ENCODE data around the gene SHOX. TPM values are rescaled to one million over a fixed set of nuclear protein-coding genes. Genes with fewer than 3 reads are reported as not detected.

SHOX gene
- 1 to 10 TPM in 2 of 4 donors, under 1 TPM in 2; 0.29 to 2.8 (median 0.89) TPM for total RNA-seq

DNA sequence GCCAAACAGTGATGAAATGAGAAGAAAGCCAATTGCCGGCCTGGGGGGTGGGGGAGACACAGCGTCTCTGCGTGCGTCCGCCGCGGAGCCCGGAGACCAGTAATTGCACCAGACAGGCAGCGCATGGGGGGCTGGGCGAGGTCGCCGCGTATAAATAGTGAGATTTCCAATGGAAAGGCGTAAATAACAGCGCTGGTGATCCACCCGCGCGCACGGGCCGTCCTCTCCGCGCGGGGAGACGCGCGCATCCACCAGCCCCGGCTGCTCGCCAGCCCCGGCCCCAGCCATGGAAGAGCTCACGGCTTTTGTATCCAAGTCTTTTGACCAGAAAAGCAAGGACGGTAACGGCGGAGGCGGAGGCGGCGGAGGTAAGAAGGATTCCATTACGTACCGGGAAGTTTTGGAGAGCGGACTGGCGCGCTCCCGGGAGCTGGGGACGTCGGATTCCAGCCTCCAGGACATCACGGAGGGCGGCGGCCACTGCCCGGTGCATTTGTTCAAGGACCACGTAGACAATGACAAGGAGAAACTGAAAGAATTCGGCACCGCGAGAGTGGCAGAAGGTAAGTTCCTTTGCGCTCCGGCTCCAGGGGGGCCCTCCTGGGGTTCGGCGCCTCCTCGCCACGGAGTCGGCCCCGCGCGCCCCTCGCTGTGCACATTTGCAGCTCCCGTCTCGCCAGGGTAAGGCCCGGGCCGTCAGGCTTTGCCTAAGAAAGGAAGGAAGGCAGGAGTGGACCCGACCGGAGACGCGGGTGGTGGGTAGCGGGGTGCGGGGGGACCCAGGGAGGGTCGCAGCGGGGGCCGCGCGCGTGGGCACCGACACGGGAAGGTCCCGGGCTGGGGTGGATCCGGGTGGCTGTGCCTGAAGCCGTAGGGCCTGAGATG, at the start of gene SHOX:
Gene SHOX, plus strand, starts transcription at position 180 of the 885 bp plus-strand sequence. Its CDS starts 107 bp downstream, at position 287.
- intact Hi-C loops (cut with DNase I; ENCODE audit: low total_unique reads) (no loop called here), in situ Hi-C loops (cut with MboI; ENCODE audit: low sequenced_read_pairs in 4 of 4) (no loop called here)
- Histone ChIP-seq H3K9me3 (no peaks in the 10 kb centered on the region), H3K4me3 (peak within 1 kb of the TSS in 3 of 4 donors; percentile 11 to 25 (median 13)), H3K27me3 (peaks cover 37 to 66% (median 65%) of the 10 kb centered on the region in 3 donors), H3K27ac (no peak within 1 kb of the TSS), H3K36me3 (no peaks in the 10 kb centered on the region), H3K4me1 (no peaks in the 10 kb centered on the region)
- ATAC-seq (no peak), DNase-seq (peak in 1 of 2 donors; percentile 40)
- peak in 1 of 2 donors; percentile 19 for TF ChIP-seq POLR2A (IDR thresholded peaks at IDR 0.05)
- TF ChIP-seq, protein P1, sequence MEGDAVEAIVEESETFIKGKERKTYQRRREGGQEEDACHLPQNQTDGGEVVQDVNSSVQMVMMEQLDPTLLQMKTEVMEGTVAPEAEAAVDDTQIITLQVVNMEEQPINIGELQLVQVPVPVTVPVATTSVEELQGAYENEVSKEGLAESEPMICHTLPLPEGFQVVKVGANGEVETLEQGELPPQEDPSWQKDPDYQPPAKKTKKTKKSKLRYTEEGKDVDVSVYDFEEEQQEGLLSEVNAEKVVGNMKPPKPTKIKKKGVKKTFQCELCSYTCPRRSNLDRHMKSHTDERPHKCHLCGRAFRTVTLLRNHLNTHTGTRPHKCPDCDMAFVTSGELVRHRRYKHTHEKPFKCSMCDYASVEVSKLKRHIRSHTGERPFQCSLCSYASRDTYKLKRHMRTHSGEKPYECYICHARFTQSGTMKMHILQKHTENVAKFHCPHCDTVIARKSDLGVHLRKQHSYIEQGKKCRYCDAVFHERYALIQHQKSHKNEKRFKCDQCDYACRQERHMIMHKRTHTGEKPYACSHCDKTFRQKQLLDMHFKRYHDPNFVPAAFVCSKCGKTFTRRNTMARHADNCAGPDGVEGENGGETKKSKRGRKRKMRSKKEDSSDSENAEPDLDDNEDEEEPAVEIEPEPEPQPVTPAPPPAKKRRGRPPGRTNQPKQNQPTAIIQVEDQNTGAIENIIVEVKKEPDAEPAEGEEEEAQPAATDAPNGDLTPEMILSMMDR (IDR thresholded peaks at IDR 0.05 in 4 of 5, conservative IDR thresholded peaks at IDR 0.05 in 1 of 5): no peak

GRCh38 chrX:581066-581465, 49.5 kb upstream of the SHOX start:
- H3K27me3 ChIP-seq: no peaks in the 10 kb centered on the region
- TF ChIP-seq, protein P1 (IDR thresholded peaks at IDR 0.05 in 4 of 5, conservative IDR thresholded peaks at IDR 0.05 in 1 of 5): no peak
- no peak for TF ChIP-seq POLR2A (IDR thresholded peaks at IDR 0.05)
- no peaks in the 10 kb centered on the region for H3K36me3 ChIP-seq
- no peak overlapping the region for H3K27ac ChIP-seq
- H3K4me1 ChIP-seq: no peaks in the 10 kb centered on the region
- no peak overlapping the region for H3K4me3 ChIP-seq
- no peaks in the 10 kb centered on the region for H3K9me3 ChIP-seq
- no peak for ATAC-seq
- intact Hi-C loops (cut with DNase I; ENCODE audit: low total_unique reads) (no loop called here), in situ Hi-C loops (cut with MboI; ENCODE audit: low sequenced_read_pairs in 4 of 4) (no loop called here)
- DNase-seq: no peak

GRCh38 chrX:581720-582298, 48.8 kb upstream of the SHOX start:
- TF ChIP-seq POLR2A (IDR thresholded peaks at IDR 0.05): no peak
- TF ChIP-seq, protein P1 (IDR thresholded peaks at IDR 0.05 in 4 of 5, conservative IDR thresholded peaks at IDR 0.05 in 1 of 5): no peak
- in situ Hi-C loops (cut with MboI; ENCODE audit: low sequenced_read_pairs in 4 of 4) (no loop called here), intact Hi-C loops (cut with DNase I; ENCODE audit: low total_unique reads) (no loop called here)
- no peak for DNase-seq
- H3K4me1 ChIP-seq: no peaks in the 10 kb centered on the region
- H3K27me3 ChIP-seq: no peaks in the 10 kb centered on the region
- no peak for ATAC-seq
- no peaks in the 10 kb centered on the region for H3K36me3 ChIP-seq
- no peak overlapping the region for H3K27ac ChIP-seq
- no peaks in the 10 kb centered on the region for H3K9me3 ChIP-seq
- H3K4me3 ChIP-seq: no peak overlapping the region

DNA sequence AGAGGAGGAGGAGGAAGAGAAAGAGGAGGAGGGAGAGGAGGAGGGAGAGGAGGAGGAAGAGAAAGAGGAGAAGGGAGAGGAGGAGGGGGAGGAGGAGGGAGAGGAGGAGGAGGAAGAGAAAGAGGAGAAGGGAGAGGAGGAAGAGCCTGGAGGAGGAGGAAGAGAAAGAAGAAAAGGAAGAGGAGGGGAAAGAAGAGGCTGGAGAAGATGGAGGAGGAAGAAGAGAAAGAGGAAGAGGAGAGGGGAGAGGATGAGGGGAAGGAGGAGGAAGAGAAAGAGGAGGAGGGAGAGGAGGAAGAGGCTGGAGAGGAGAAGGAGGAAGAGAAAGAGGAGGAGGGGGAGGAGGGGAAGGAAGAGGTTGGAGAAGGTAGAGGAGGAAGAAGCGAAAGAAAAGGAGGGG, 46.0 kb upstream of the SHOX start:
- Histone ChIP-seq H3K4me3 (no peak overlapping the region), H3K9me3 (no peaks in the 10 kb centered on the region), H3K27me3 (no peaks in the 10 kb centered on the region), H3K4me1 (no peaks in the 10 kb centered on the region), H3K36me3 (no peaks in the 10 kb centered on the region), H3K27ac (no peak overlapping the region)
- in situ Hi-C loops (cut with MboI; ENCODE audit: low sequenced_read_pairs in 4 of 4) (no loop called here), intact Hi-C loops (cut with DNase I; ENCODE audit: low total_unique reads) (no loop called here)
- TF ChIP-seq POLR2A (IDR thresholded peaks at IDR 0.05): no peak
- TF ChIP-seq, protein P1 (IDR thresholded peaks at IDR 0.05 in 4 of 5, conservative IDR thresholded peaks at IDR 0.05 in 1 of 5): no peak
- DNase-seq: no peak
- no peak for ATAC-seq

Data from gastrocnemius medialis (tissue), 4 donors.